Suprapubic skin (tissue), 4 donors: ENCODE results near the gene ABHD5.

Experiments used
- CTCF ChIP-seq, 2 donors: fragments of 200-600 bp in 1 of 2; fragments of 450-650 bp in 1 of 2; sonication (generic) in 1 of 2; IDR thresholded peaks; one replicate each; pipeline ENCODE4 v1.5.1; 2016 to 2019; ENCODE audit warnings: antibody characterized with exemption in 2 of 2, mild to moderate bottlenecking in 1 of 2, moderate library complexity in 1 of 2
- EP300 ChIP-seq: sonication (generic); formaldehyde crosslinking; IDR thresholded peaks from one replicate; pipeline ENCODE4 v1.6.1; 2017; ENCODE audit warnings: antibody characterized with exemption
- POLR2A ChIP-seq, 2 donors: fragments of 450-650 bp; IDR thresholded peaks; one replicate each; pipeline ENCODE4 v1.6.1; 2017; ENCODE audit warnings: antibody characterized with exemption in 2 of 2, mild to moderate bottlenecking in 2 of 2, moderate library complexity in 2 of 2
- POLR2AphosphoS5 ChIP-seq, 3 donors: sonication (generic); formaldehyde crosslinking; IDR thresholded peaks; one replicate each; pipeline ENCODE4 v1.6.1; 2017; ENCODE audit warnings: antibody characterized with exemption in 3 of 3

- TF ChIP-seq CTCF (IDR thresholded peaks at IDR 0.05) (no peak), POLR2A (IDR thresholded peaks at IDR 0.05) (no peak), POLR2AphosphoS5 (IDR thresholded peaks at IDR 0.05) (no peak), EP300 (no peak)
These were observed 4.4 kb upstream of the ABHD5 start for GRCh38 chr3:43686333-43686699.
